GM12891 (cell line): ENCODE measurements around the gene ATP5PB.

Source experiments
- PAX5 ChIP-seq: IDR thresholded peaks from 2 replicates; pipeline ENCODE4 v1.6.1; 2011; ENCODE audit warnings: low read length, moderate library complexity, mild to moderate bottlenecking; ENCODE audit not compliant: insufficient read depth, severe bottlenecking
- POLR2A ChIP-seq: IDR thresholded peaks from 2 replicates; pipeline ENCODE4 v1.6.1; 2011; ENCODE audit warnings: low read depth, low read length, control low read depth
- SPI1 ChIP-seq: IDR thresholded peaks from 2 replicates; pipeline ENCODE4 v1.6.1; 2011; ENCODE audit warnings: low read depth, low read length, control low read depth
- TAF1 ChIP-seq: IDR thresholded peaks from 2 replicates; pipeline ENCODE4 v1.6.1; 2011; ENCODE audit warnings: low read depth, low read length, control low read depth

GRCh38 chr1:111481387-111482221, 32.3 kb downstream of the ATP5PB start:
- TF ChIP-seq POLR2A (no peak), PAX5 (peak; percentile 20), TAF1 (no peak), SPI1 (no peak)
